ENCODE results near the gene SLC35G2.
"Not testable (repeated sequence)": the region's sequence is repeated elsewhere in the genome, so short reads cannot be mapped to it uniquely, and the experiment has no call there.

SLC35G2 gene

DNA sequence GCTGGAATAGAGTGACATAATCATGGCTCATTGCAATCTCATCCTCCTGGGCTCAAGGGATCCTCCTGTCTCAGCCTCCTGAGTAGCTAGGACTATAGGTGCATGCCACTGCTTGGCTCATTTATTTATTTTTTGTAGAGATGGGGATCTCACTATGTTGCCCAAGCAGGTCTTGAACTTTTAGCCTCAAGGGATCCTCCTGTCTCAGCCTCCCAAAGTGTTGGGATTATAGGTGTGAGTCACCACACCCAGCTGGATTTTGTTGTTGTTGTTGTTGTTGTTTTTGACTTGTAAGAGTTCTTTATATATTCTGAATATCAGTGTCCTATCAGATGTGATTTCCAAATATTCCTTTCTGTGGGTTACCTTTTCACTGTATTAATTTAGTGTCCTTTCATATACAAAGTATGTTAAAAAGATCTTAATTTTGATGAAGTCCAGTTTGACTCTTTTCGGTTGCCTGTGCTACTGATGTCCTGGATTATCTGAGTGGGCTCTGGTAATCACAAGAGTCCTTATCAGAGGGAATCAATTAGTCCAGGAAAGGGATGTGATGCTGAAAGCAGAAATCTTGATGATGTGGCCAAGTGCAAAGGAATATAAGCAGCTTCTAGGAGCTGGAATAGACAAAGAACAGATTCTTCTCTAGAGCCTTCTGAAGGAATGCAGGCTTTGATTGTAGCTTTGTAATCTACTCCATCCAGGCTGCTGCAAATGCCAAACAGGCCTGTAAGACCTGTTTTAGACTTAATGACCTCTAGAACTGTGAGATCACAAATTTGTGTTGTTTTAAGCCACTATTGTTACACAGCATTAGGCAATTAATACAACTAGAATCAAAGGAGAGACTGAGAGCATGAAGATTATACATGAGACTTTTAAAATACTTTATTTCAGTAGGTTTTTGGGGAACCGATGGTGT is 73.3 kb downstream of the SLC35G2 start:
- FAIRE-seq, result no peak

- FAIRE-seq, result peak; percentile 39
Measured at GRCh38 chr3:136893848-136894443, 75.0 kb downstream of the SLC35G2 start.

DNA sequence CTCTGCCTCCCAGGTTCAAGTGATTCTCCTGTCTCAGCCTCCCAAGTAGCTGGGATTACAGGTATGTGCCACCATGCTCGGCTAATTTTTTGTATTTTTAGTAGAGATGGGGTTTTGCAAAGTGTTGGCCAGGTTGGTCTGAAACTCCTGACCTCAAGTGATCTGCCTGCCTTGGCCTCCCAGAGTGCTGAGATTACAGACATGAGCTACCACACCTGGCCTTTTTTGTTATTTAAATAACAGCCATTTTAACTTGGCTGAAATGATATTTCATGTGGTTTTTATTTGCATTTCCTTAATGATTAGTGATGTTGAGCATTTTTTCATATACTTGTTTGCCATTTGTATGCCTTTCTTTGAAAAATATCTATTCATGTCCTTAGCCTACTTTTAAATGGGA is 78.2 kb downstream of the SLC35G2 start:
- not testable (repeated sequence) for FAIRE-seq

DNA sequence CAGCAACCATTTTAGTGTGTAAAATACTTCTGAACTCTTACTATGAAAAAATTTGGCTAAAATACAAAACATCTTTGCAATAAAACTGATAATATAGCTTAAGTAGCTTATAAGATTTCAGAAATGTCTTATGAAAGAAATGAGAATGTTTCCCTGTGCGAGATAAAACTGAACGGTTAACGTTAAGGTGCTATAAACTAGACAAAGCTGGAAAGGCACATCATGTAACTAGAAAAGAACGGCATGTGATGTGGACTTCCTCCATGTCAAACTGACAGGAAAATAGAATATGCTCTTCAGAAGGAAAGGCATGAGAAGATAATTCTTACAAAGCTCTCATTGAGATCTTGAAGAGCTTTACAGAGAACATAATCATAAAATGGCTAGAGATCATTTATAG is 79.6 kb downstream of the SLC35G2 start:
- no peak for FAIRE-seq

DNA sequence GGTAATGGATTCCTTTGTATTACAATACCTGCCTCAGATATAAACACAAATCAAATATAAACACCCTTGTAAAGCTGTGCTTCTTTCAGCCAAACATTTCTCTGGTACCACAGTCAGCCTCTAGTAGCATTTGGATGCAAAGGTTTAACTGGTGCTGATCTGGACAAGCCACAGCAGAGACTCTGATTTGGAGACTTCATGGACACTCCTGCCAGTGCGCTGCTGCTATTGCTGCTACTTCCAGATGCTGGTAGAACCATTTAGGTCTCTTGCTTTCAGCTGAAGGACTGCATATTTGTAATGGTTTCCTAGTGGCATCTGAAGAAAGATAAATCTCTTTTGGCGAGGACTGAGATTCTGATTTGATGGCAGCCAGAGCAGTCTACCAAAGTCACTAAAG is 80.0 kb downstream of the SLC35G2 start:
- FAIRE-seq, result no peak

GRCh38 chr3:136899622-136900158 is 80.8 kb downstream of the SLC35G2 start:
- FAIRE-seq, result no peak

DNA sequence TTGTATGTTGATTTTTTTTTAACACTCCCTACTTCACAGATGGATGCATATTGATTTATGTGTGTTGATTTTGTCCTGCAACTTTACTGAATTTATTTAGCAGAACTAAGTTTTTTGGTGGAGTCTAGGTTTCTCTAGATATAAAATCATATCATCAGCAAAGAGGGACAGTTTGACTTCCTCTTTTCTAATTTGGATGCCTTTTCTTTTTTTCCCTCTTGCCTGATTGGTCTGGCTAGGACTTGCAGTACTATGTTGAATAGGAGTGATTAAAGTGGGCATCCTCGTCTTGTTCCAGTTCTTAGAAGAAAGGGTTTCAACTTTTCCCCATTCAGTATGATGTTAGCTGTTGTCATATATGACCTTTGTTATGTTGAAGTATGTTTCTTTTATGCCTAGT is 81.8 kb downstream of the SLC35G2 start:
- not testable (repeated sequence) for FAIRE-seq

DNA sequence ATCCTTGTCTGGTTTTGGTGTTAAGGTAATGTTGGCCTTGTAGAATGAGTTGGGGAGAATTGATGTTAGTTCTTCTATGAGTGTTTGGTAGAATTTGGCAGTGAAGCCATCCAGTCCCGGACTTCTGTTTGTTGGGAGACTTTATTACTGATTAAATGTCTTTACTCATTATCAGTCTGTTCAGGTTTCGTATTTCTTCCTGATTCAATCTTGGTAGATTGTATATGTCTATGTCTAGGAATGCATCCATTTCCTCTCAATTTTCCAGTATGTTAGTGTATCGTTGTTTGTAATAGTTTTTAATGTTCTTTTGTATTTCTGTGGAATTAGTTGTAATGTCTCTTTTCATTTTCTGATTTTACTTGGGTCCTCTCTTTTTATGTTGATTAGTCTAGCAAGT is 82.5 kb downstream of the SLC35G2 start:
- no peak for FAIRE-seq

GRCh38 chr3:136902530-136902929 is 83.6 kb downstream of the SLC35G2 start:
- not testable (repeated sequence) for FAIRE-seq

- no peak for FAIRE-seq
Measured at GRCh38 chr3:136903899-136904298, 85.0 kb downstream of the SLC35G2 start.

GRCh38 chr3:136904746-136905145 is 85.8 kb downstream of the SLC35G2 start:
- no peak for FAIRE-seq
